Body of pancreas (tissue), 4 donors: ENCODE data around the gene HYAL1.

ENCODE experiments used
- POLR2A ChIP-seq, 3 donors: fragments of 450-650 bp; IDR thresholded peaks; one replicate each; pipeline ENCODE4 v1.6.1; 2016; ENCODE audit warnings: antibody characterized with exemption in 3 of 3, mild to moderate bottlenecking in 2 of 3
- TF ChIP-seq, protein P1 (sequence below), 7 experiments: fragments of 450-650 bp in 4 of 7; fragments of 200-600 bp in 3 of 7; sonication (generic) in 3 of 7; IDR thresholded peaks; one replicate each; pipeline ENCODE4 v1.5.1; 2016 to 2019; ENCODE audit warnings: antibody characterized with exemption in 7 of 7

DNA sequence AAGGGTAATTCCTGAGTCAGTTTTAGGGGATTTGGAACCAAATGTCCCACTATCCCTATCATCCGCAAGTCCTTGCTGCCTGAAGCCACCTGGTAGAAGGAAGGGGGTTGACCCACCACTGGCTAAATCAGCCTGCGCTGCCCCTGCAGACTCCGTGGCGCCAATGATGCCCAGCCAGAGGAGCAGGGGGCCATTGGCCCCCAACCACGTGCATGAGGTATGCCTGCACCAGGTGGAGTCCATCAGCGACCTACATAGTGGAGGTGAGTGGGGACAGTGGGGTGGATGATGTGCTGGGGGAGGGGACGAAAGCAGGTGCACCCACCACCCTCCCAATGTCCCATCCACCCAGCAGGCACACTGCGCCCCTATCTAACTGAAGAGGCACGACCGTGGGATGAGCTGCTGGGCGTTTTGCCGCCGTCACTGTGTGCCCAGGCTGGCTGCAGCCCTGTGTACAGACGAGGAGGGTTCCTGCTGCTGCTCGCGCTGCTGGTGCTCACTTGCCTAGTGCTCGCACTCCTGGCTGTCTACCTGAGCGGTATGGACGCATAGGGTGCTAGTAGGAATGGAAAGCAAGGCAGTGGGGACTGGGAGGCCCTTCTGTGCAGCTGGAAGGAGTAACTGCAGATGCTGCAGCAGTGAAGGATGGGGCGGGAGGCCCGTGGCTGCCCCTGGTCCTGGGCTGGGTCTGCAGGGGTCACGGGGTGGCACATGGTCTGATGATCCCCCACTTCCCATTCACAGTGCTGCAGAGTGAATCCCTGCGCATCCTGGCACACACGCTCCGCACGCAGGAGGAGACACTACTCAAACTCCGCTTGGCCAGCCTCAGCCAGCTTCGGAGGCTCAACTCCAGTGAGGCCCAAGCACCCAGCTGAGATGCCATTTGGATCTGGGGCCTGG is 16.8 kb downstream of the HYAL1 start:
- TF ChIP-seq, protein P1, sequence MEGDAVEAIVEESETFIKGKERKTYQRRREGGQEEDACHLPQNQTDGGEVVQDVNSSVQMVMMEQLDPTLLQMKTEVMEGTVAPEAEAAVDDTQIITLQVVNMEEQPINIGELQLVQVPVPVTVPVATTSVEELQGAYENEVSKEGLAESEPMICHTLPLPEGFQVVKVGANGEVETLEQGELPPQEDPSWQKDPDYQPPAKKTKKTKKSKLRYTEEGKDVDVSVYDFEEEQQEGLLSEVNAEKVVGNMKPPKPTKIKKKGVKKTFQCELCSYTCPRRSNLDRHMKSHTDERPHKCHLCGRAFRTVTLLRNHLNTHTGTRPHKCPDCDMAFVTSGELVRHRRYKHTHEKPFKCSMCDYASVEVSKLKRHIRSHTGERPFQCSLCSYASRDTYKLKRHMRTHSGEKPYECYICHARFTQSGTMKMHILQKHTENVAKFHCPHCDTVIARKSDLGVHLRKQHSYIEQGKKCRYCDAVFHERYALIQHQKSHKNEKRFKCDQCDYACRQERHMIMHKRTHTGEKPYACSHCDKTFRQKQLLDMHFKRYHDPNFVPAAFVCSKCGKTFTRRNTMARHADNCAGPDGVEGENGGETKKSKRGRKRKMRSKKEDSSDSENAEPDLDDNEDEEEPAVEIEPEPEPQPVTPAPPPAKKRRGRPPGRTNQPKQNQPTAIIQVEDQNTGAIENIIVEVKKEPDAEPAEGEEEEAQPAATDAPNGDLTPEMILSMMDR (IDR thresholded peaks at IDR 0.05): no peak
- TF ChIP-seq POLR2A (IDR thresholded peaks at IDR 0.05): no peak
